Activated T-helper 2 cell treated with anti-CD3 and anti-CD28 coated beads, Interferon-gamma antibody, Interleukin-2, Interleukin-4, amounts not matched to agents 10 μg/mL and 5 μg/mL and 100 μg/mL, durations not matched to agents 14 hours and 24 hours and 36 hours (primary cell): ENCODE data around the gene PDE4B. TPM values are rescaled to one million over a fixed set of nuclear protein-coding genes. Genes with fewer than 3 reads are reported as not detected.
"Not testable (repeated sequence)": the region's sequence is repeated elsewhere in the genome, so short reads cannot be mapped to it uniquely, and the experiment has no call there.

Experiments used
- DNase-seq: peaks from one replicate; pipeline ENCODE4 v3.0.0; 2021; ENCODE audit warnings: low spot score
- H3K27ac Mint-ChIP-seq: one replicate; pipeline ENCODE4 v1.8.0; 2021; ENCODE audit warnings: mixed read lengths
- H3K27me3 Mint-ChIP-seq: one replicate; pipeline ENCODE4 v1.8.0; 2021; ENCODE audit warnings: low read depth, mixed read lengths
- H3K36me3 Mint-ChIP-seq: one replicate; pipeline ENCODE4 v1.8.0; 2021; ENCODE audit warnings: low read depth, mixed read lengths
- H3K4me1 Mint-ChIP-seq: one replicate; pipeline ENCODE4 v1.8.0; 2021; ENCODE audit warnings: low read depth, mixed read lengths
- H3K4me3 Mint-ChIP-seq: one replicate; pipeline ENCODE4 v1.8.0; 2021; ENCODE audit warnings: low read depth, mild to moderate bottlenecking, moderate library complexity, mixed read lengths
- H3K9me3 Mint-ChIP-seq: one replicate; pipeline ENCODE4 v1.8.0; 2021; ENCODE audit warnings: mixed read lengths
- intact Hi-C: fragments of 100-400 bp; cut with micrococcal nuclease; formaldehyde crosslinking; loops from one replicate; pipeline ENCODE4 v1.15.1; 2023
- total RNA-seq: library from RNA; stranded (reverse); gene quantifications from 2 replicates; pipeline ENCODE4 v1.2.3, GENCODE V29; 2022

The PDE4B gene
- total RNA-seq, 1 donor from 2014 or later: 14.0 TPM

GRCh38 chr1:66119148-66119547 is 326.5 kb downstream of the PDE4B start:
- Mint-ChIP-seq H3K4me3 (no peak overlapping the region), H3K9me3 (no peaks in the 10 kb centered on the region), H3K36me3 (no peaks in the 10 kb centered on the region), H3K27ac (no peak overlapping the region), H3K4me1 (no peaks in the 10 kb centered on the region), H3K27me3 (peaks cover 5% of the 10 kb centered on the region)
- DNase-seq: no peak
- intact Hi-C loops: no loop called here

- H3K4me3 Mint-ChIP-seq: no peak overlapping the region
- H3K4me1 Mint-ChIP-seq: peaks cover 6% of the 10 kb centered on the region
- H3K27me3 Mint-ChIP-seq: peaks cover 11% of the 10 kb centered on the region
- no peak overlapping the region for H3K27ac Mint-ChIP-seq
- peaks cover 7% of the 10 kb centered on the region for H3K9me3 Mint-ChIP-seq
- DNase-seq: no peak
- intact Hi-C loops: no loop called here
- no peaks in the 10 kb centered on the region for H3K36me3 Mint-ChIP-seq
Measured at GRCh38 chr1:66124670-66125069, 332.0 kb downstream of the PDE4B start.

- H3K27ac Mint-ChIP-seq, H3K4me3 Mint-ChIP-seq, DNase-seq, H3K36me3 Mint-ChIP-seq, H3K4me1 Mint-ChIP-seq, H3K9me3 Mint-ChIP-seq, H3K27me3 Mint-ChIP-seq, intact Hi-C loops: not testable (repeated sequence)
Measured at GRCh38 chr1:66128641-66129040, 335.9 kb downstream of the PDE4B start.

- no peak for DNase-seq
- no peaks in the 10 kb centered on the region for H3K27me3 Mint-ChIP-seq
- H3K27ac Mint-ChIP-seq: no peak overlapping the region
- H3K9me3 Mint-ChIP-seq: peaks cover 7% of the 10 kb centered on the region
- intact Hi-C loops: no loop called here
- no peaks in the 10 kb centered on the region for H3K36me3 Mint-ChIP-seq
- H3K4me1 Mint-ChIP-seq: peaks cover 10% of the 10 kb centered on the region
- H3K4me3 Mint-ChIP-seq: no peak overlapping the region
Measured at GRCh38 chr1:66132324-66132723, 339.6 kb downstream of the PDE4B start.

- intact Hi-C loops: no loop called here
- Mint-ChIP-seq H3K4me1 (peaks cover 4% of the 10 kb centered on the region), H3K27ac (no peak overlapping the region), H3K36me3 (no peaks in the 10 kb centered on the region), H3K27me3 (no peaks in the 10 kb centered on the region), H3K9me3 (no peaks in the 10 kb centered on the region), H3K4me3 (no peak overlapping the region)
- DNase-seq: no peak
Measured at GRCh38 chr1:66134004-66134403, 341.3 kb downstream of the PDE4B start.

GRCh38 chr1:66135161-66135560 is 342.5 kb downstream of the PDE4B start:
- Mint-ChIP-seq H3K9me3 (no peaks in the 10 kb centered on the region), H3K27ac (no peak overlapping the region), H3K4me1 (peaks cover 4% of the 10 kb centered on the region), H3K27me3 (no peaks in the 10 kb centered on the region), H3K4me3 (no peak overlapping the region), H3K36me3 (no peaks in the 10 kb centered on the region)
- DNase-seq: no peak
- intact Hi-C loops: no loop called here

- H3K4me1 Mint-ChIP-seq, H3K27ac Mint-ChIP-seq, H3K9me3 Mint-ChIP-seq, H3K27me3 Mint-ChIP-seq, H3K4me3 Mint-ChIP-seq, DNase-seq, H3K36me3 Mint-ChIP-seq: not testable (repeated sequence)
- intact Hi-C loops: loop anchor here (2.0 kb wide), 1 partner anchor 106 kb away; no protein-coding TSS in a partner anchor
Measured at GRCh38 chr1:66136423-66136822, 343.7 kb downstream of the PDE4B start.

GRCh38 chr1:66137235-66137634 is 344.5 kb downstream of the PDE4B start:
- no peak overlapping the region for H3K27ac Mint-ChIP-seq
- H3K36me3 Mint-ChIP-seq: no peaks in the 10 kb centered on the region
- no peaks in the 10 kb centered on the region for H3K27me3 Mint-ChIP-seq
- H3K4me3 Mint-ChIP-seq: no peak overlapping the region
- DNase-seq: no peak
- H3K9me3 Mint-ChIP-seq: no peaks in the 10 kb centered on the region
- intact Hi-C loops: loop anchor here (2.0 kb wide), 1 partner anchor 106 kb away; no protein-coding TSS in a partner anchor
- H3K4me1 Mint-ChIP-seq: peaks cover 4% of the 10 kb centered on the region

GRCh38 chr1:66138613-66139012 is 345.9 kb downstream of the PDE4B start:
- DNase-seq: no peak
- Mint-ChIP-seq H3K4me3 (no peak overlapping the region), H3K27ac (no peak overlapping the region), H3K27me3 (peaks cover 8% of the 10 kb centered on the region), H3K4me1 (peaks cover 4% of the 10 kb centered on the region), H3K36me3 (no peaks in the 10 kb centered on the region), H3K9me3 (no peaks in the 10 kb centered on the region)
- intact Hi-C loops: no loop called here

GRCh38 chr1:66140072-66140471 is 347.4 kb downstream of the PDE4B start:
- Mint-ChIP-seq H3K27ac (no peak overlapping the region), H3K36me3 (no peaks in the 10 kb centered on the region), H3K4me1 (peaks cover 4% of the 10 kb centered on the region), H3K9me3 (no peaks in the 10 kb centered on the region), H3K27me3 (peaks cover 9% of the 10 kb centered on the region), H3K4me3 (no peak overlapping the region)
- intact Hi-C loops: no loop called here
- DNase-seq: no peak

GRCh38 chr1:66143651-66144050 is 351.0 kb downstream of the PDE4B start:
- no peak for DNase-seq
- intact Hi-C loops: no loop called here
- Mint-ChIP-seq H3K4me1 (no peaks in the 10 kb centered on the region), H3K27ac (no peak overlapping the region), H3K4me3 (no peak overlapping the region), H3K27me3 (peaks cover 11% of the 10 kb centered on the region), H3K9me3 (no peaks in the 10 kb centered on the region), H3K36me3 (no peaks in the 10 kb centered on the region)

- Mint-ChIP-seq H3K27me3 (peaks cover 27% of the 10 kb centered on the region), H3K4me3 (no peak overlapping the region), H3K4me1 (no peaks in the 10 kb centered on the region), H3K27ac (no peak overlapping the region), H3K36me3 (no peaks in the 10 kb centered on the region), H3K9me3 (no peaks in the 10 kb centered on the region)
- DNase-seq: no peak
- intact Hi-C loops: no loop called here
Measured at GRCh38 chr1:66147226-66147835, 354.6 kb downstream of the PDE4B start.

GRCh38 chr1:66152034-66152433 is 359.3 kb downstream of the PDE4B start:
- no peak for DNase-seq
- intact Hi-C loops: no loop called here
- Mint-ChIP-seq H3K9me3 (no peaks in the 10 kb centered on the region), H3K27me3 (peaks cover 29% of the 10 kb centered on the region), H3K4me1 (no peaks in the 10 kb centered on the region), H3K27ac (no peak overlapping the region), H3K36me3 (no peaks in the 10 kb centered on the region), H3K4me3 (no peak overlapping the region)

GRCh38 chr1:66154394-66154793 is 361.7 kb downstream of the PDE4B start:
- Mint-ChIP-seq H3K9me3 (no peaks in the 10 kb centered on the region), H3K36me3 (no peaks in the 10 kb centered on the region), H3K4me1 (no peaks in the 10 kb centered on the region), H3K27me3 (peaks cover 34% of the 10 kb centered on the region), H3K27ac (no peak overlapping the region), H3K4me3 (no peak overlapping the region)
- DNase-seq: no peak
- intact Hi-C loops: no loop called here
